Loucy (cell line): ENCODE results near the gene TTC27.

Experiments used
- H2AFZ ChIP-seq: fragments of 200-600 bp; sonication (generic); 2 replicates; pipeline ENCODE4 v1.6.0; 2016; ENCODE audit warnings: antibody characterized with exemption, mild to moderate bottlenecking, low read length, moderate library complexity
- H3F3A ChIP-seq: fragments of 200-600 bp; 2 replicates; pipeline ENCODE4 v1.6.0; 2016; ENCODE audit warnings: antibody characterized with exemption, low read depth, mild to moderate bottlenecking
- H3K27me3 ChIP-seq: fragments of 200-600 bp; sonication (generic); 2 replicates; pipeline ENCODE4 v1.6.1; 2014; ENCODE audit warnings: low read length, mild to moderate bottlenecking; ENCODE audit not compliant: insufficient read depth, poor library complexity, severe bottlenecking
- H3K36me3 ChIP-seq: fragments of 200-600 bp; sonication (generic); 2 replicates; pipeline ENCODE4 v1.6.1; 2016; ENCODE audit warnings: low read length; ENCODE audit not compliant: insufficient read depth
- H3K4me1 ChIP-seq: fragments of 200-600 bp; sonication (generic); 2 replicates; pipeline ENCODE4 v1.5.1; 2014; ENCODE audit warnings: low read length, mild to moderate bottlenecking; ENCODE audit not compliant: insufficient read depth, poor library complexity, severe bottlenecking
- H3K4me2 ChIP-seq: fragments of 200-600 bp; sonication (generic); 2 replicates; pipeline ENCODE4 v1.6.0; 2014; ENCODE audit warnings: antibody characterized with exemption, low read length, low read depth, mild to moderate bottlenecking; ENCODE audit not compliant: poor library complexity, severe bottlenecking
- H3K4me3 ChIP-seq: fragments of 200-600 bp; sonication (generic); 2 replicates; pipeline ENCODE4 v1.5.1; 2014; ENCODE audit warnings: low read length, mild to moderate bottlenecking, mixed read lengths; ENCODE audit not compliant: poor library complexity, severe bottlenecking
- H3K79me2 ChIP-seq: fragments of 200-600 bp; sonication (generic); 2 replicates; pipeline ENCODE4 v1.6.1; 2014; ENCODE audit warnings: low read length; ENCODE audit not compliant: insufficient read depth
- H3K9ac ChIP-seq: fragments of 200-600 bp; sonication (generic); 2 replicates; pipeline ENCODE4 v1.6.0; 2014; ENCODE audit warnings: mild to moderate bottlenecking, low read depth, low read length, moderate library complexity; ENCODE audit not compliant: poor library complexity, severe bottlenecking
- H3K9me2 ChIP-seq: fragments of 200-600 bp; sonication (generic); replicated peaks from 2 replicates; pipeline ENCODE4 v1.6.1; 2016; ENCODE audit warnings: low read depth, low read length, mixed read lengths
- H3K9me3 ChIP-seq: fragments of 200-600 bp; sonication (generic); 2 replicates; pipeline ENCODE4 v1.6.1; 2014; ENCODE audit warnings: mild to moderate bottlenecking, antibody characterized with exemption, low read length, low read depth; ENCODE audit not compliant: insufficient read depth
- H4K20me1 ChIP-seq: fragments of 200-600 bp; sonication (generic); 2 replicates; pipeline ENCODE4 v1.6.0; 2014; ENCODE audit warnings: antibody characterized with exemption, low read length, mild to moderate bottlenecking; ENCODE audit not compliant: insufficient read depth, poor library complexity, severe bottlenecking
- CTCF ChIP-seq: fragments of 200-600 bp; sonication (generic); conservative IDR thresholded peaks from 2 replicates; pipeline ENCODE4 v1.5.1; 2014; ENCODE audit warnings: mild to moderate bottlenecking, antibody characterized with exemption, low read length
- EZH2phosphoT487 ChIP-seq: fragments of 200-600 bp; IDR thresholded peaks from 2 replicates; pipeline ENCODE4 v1.6.1; 2018; ENCODE audit warnings: antibody characterized with exemption, mild to moderate bottlenecking, moderate library complexity, borderline replicate concordance

TTC27 gene

GRCh38 chr2:32852856-32853255 lies 225.0 kb downstream of the TTC27 start:
- TF ChIP-seq EZH2phosphoT487 (no peak), CTCF (no peak)
- Histone ChIP-seq H3K9me2 (no peaks in the 10 kb centered on the region), H2AFZ (no peak overlapping the region)

GRCh38 chr2:32856891-32857290 lies 229.0 kb downstream of the TTC27 start:
- no peaks in the 10 kb centered on the region for H3K79me2 ChIP-seq
- no peak for TF ChIP-seq CTCF
- no peak for TF ChIP-seq EZH2phosphoT487
- H3K9ac ChIP-seq = no peak overlapping the region
- peak overlapping the region; percentile 8 for H3K4me2 ChIP-seq
- no peak overlapping the region for H2AFZ ChIP-seq
- no peaks in the 10 kb centered on the region for H3F3A ChIP-seq
- H3K36me3 ChIP-seq = no peaks in the 10 kb centered on the region
- no peak overlapping the region for H3K4me3 ChIP-seq
- no peaks in the 10 kb centered on the region for H4K20me1 ChIP-seq
- H3K9me2 ChIP-seq = no peaks in the 10 kb centered on the region
- no peaks in the 10 kb centered on the region for H3K27me3 ChIP-seq
- H3K4me1 ChIP-seq = peaks cover 15% of the 10 kb centered on the region
- no peaks in the 10 kb centered on the region for H3K9me3 ChIP-seq

More at GRCh38 chr2:32852856-32853255, 225.0 kb downstream of the TTC27 start:
- H3K36me3 ChIP-seq = no peaks in the 10 kb centered on the region
- H3F3A ChIP-seq = no peaks in the 10 kb centered on the region
- H3K9ac ChIP-seq = no peak overlapping the region
- no peaks in the 10 kb centered on the region for H3K9me3 ChIP-seq
- H3K4me1 ChIP-seq = peaks cover 17% of the 10 kb centered on the region
- H3K4me2 ChIP-seq = no peak overlapping the region
- H3K4me3 ChIP-seq = no peak overlapping the region
- no peaks in the 10 kb centered on the region for H4K20me1 ChIP-seq
- H3K27me3 ChIP-seq = no peaks in the 10 kb centered on the region
- no peaks in the 10 kb centered on the region for H3K79me2 ChIP-seq

- Histone ChIP-seq H3K4me1 (peaks cover 15% of the 10 kb centered on the region), H3K27me3 (no peaks in the 10 kb centered on the region), H4K20me1 (no peaks in the 10 kb centered on the region), H3K36me3 (no peaks in the 10 kb centered on the region), H3K4me3 (no peak overlapping the region), H3K9ac (no peak overlapping the region), H3K9me3 (no peaks in the 10 kb centered on the region), H3K79me2 (no peaks in the 10 kb centered on the region), H2AFZ (no peak overlapping the region), H3K9me2 (no peaks in the 10 kb centered on the region), H3K4me2 (no peak overlapping the region), H3F3A (no peaks in the 10 kb centered on the region)
- no peak for TF ChIP-seq CTCF
- no peak for TF ChIP-seq EZH2phosphoT487
These were observed 230.9 kb downstream of the TTC27 start for GRCh38 chr2:32858713-32859112.
